PC-3 (cell line): Measurements from ENCODE around the gene ZNF655. TPM values are rescaled to one million over a fixed set of nuclear protein-coding genes. Genes with fewer than 3 reads are reported as not detected.

Experiments
- ATAC-seq: fragments of 200-7000 bp; cut with Tn5 transposase; 2 replicates; pipeline ENCODE4 v1.9.1; 2020; ENCODE audit warnings: mild to moderate bottlenecking, moderate library complexity
- BruUV-seq: library from RNA; stranded (reverse); fragments of 400-500 nt; replicated peaks from 2 replicates; lab custom pipeline; 2021; lab: Mats Ljungman, UMichigan
- CTCF ChIA-PET: fragments of 300-600 bp; sonication (Branson Sonifier 250); formaldehyde crosslinking; loops from one replicate; lab custom pipeline; 2022; ENCODE audit warnings: antibody characterized with exemption; lab: Charles Lee
- POLR2A ChIA-PET: fragments of 300-600 bp; sonication (Branson Sonifier 250); formaldehyde crosslinking; loops from one replicate; lab custom pipeline; 2022; ENCODE audit warnings: antibody characterized with exemption; ENCODE audit not compliant: unreplicated experiment; lab: Charles Lee
- DNase-seq: peaks from one replicate; pipeline ENCODE4 v3.0.0-alpha.2; 2015
- H2AFZ ChIP-seq: fragments of 300-600 bp; sonication (generic); 2 replicates; pipeline ENCODE4 v1.6.0; 2016; ENCODE audit warnings: antibody characterized with exemption, low read length
- H3F3A ChIP-seq: fragments of 300-600 bp; sonication (generic); one replicate; pipeline ENCODE4 v1.6.0; 2017; ENCODE audit warnings: antibody characterized with exemption, low read length, control low read depth, mild to moderate bottlenecking; ENCODE audit not compliant: unreplicated experiment
- H3K27ac ChIP-seq: fragments of 300-600 bp; sonication (generic); 2 replicates; pipeline ENCODE4 v1.5.1; 2016; ENCODE audit warnings: mild to moderate bottlenecking, low read length
- H3K27me3 ChIP-seq: fragments of 300-600 bp; sonication (generic); 2 replicates; pipeline ENCODE4 v1.6.1; 2016; ENCODE audit warnings: low read length, mixed read lengths
- H3K36me3 ChIP-seq: fragments of 300-600 bp; sonication (generic); 2 replicates; pipeline ENCODE4 v1.6.1; 2016; ENCODE audit warnings: low read depth, mixed run types, low read length, mixed read lengths
- H3K4me1 ChIP-seq: fragments of 300-600 bp; sonication (generic); 2 replicates; pipeline ENCODE4 v1.5.1; 2016; ENCODE audit warnings: low read length; ENCODE audit not compliant: insufficient read depth
- H3K4me2 ChIP-seq: fragments of 300-600 bp; sonication (generic); 2 replicates; pipeline ENCODE4 v1.6.0; 2016; ENCODE audit warnings: low read length
- H3K4me3 ChIP-seq: fragments of 300-600 bp; sonication (generic); 2 replicates; pipeline ENCODE4 v1.5.1; 2016; ENCODE audit warnings: mild to moderate bottlenecking, low read length, mixed read lengths
- H3K79me2 ChIP-seq: fragments of 300-600 bp; sonication (generic); 2 replicates; pipeline ENCODE4 v1.6.1; 2017; ENCODE audit warnings: low read length, mixed read lengths
- H3K9ac ChIP-seq: fragments of 300-600 bp; sonication (generic); 2 replicates; pipeline ENCODE4 v1.6.0; 2016; ENCODE audit warnings: mild to moderate bottlenecking, low read length
- H3K9me2 ChIP-seq: fragments of 300-600 bp; sonication (generic); replicated peaks from 2 replicates; pipeline ENCODE4 v1.6.1; 2016; ENCODE audit warnings: mixed run types, low read length, mixed read lengths
- H3K9me3 ChIP-seq: fragments of 300-600 bp; sonication (generic); 2 replicates; pipeline ENCODE4 v1.6.1; 2016; ENCODE audit warnings: low read length, mixed read lengths
- H4K20me1 ChIP-seq: fragments of 300-600 bp; sonication (generic); 2 replicates; pipeline ENCODE4 v1.6.1; 2016; ENCODE audit warnings: low read length, mixed read lengths
- EZH2 ChIP-seq: fragments of 300-600 bp; sonication (generic); IDR thresholded peaks from one replicate; pipeline ENCODE4 v1.6.1; 2017; ENCODE audit warnings: antibody characterized with exemption, mild to moderate bottlenecking, low read length; ENCODE audit not compliant: unreplicated experiment
- EZH2phosphoT487 ChIP-seq: fragments of 300-600 bp; sonication (generic); IDR thresholded peaks from 2 replicates; pipeline ENCODE4 v1.6.1; 2018; ENCODE audit warnings: mild to moderate bottlenecking, antibody characterized with exemption, low read length, borderline replicate concordance
- intact Hi-C: fragments of 100-400 bp; cut with micrococcal nuclease; formaldehyde crosslinking; loops from 2 replicates; pipeline ENCODE4 v1.9.0; 2023
- total RNA-seq: library from RNA; depleted of rRNA; stranded (reverse); fragments of >200 nt; gene quantifications from 2 replicates; pipeline ENCODE4 v1.2.3, GENCODE V29; 2014
- TF ChIP-seq, protein P1 (sequence below): fragments of 300-600 bp; sonication (generic); conservative IDR thresholded peaks from 2 replicates; pipeline ENCODE4 v1.5.1; 2017; ENCODE audit warnings: antibody characterized with exemption, low read depth, mild to moderate bottlenecking, low read length

ZNF655 gene
- total RNA-seq, 1 experiment from 2014 or later, result not detected

DNA sequence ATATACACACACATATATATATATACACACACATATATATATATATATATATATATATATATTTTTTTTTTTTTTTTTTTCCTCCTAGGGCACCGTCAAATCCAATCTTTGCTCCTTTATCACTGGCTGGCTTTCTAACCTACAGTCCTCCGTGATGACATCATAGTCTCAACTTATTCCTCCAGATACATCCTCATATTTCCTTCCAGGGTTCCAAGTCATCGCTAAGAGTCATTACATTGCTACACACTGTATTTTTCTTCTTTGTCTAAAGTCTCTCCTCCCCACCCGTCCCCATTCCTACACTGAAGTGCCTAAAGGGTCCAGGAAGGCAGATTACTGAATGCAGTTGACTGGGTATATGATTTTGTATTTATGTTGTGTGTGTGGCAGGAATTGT is 5.4 kb upstream of the ZNF655 start:
- no peak overlapping the region for H3K27ac ChIP-seq
- peaks cover 3% of the 10 kb centered on the region; the same call in 1 of the 2 replicates for H3K36me3 ChIP-seq
- no peak overlapping the region for H3K9ac ChIP-seq
- peaks cover 9% of the 10 kb centered on the region for H3K79me2 ChIP-seq
- H3K4me3 ChIP-seq, result no peak overlapping the region
- intact Hi-C loops, result loop anchor here (2.0 kb wide), 2 partner anchors 48 to 64 kb away; partner anchors contain the start of genes ZKSCAN5 and ZSCAN25
- DNase-seq (no peak), ATAC-seq (no peak)
- no TSS peak for BruUV-seq
- no peak overlapping the region for H2AFZ ChIP-seq
- TF ChIP-seq EZH2 (no peak), EZH2phosphoT487 (no peak)
- TF ChIP-seq, protein P1, sequence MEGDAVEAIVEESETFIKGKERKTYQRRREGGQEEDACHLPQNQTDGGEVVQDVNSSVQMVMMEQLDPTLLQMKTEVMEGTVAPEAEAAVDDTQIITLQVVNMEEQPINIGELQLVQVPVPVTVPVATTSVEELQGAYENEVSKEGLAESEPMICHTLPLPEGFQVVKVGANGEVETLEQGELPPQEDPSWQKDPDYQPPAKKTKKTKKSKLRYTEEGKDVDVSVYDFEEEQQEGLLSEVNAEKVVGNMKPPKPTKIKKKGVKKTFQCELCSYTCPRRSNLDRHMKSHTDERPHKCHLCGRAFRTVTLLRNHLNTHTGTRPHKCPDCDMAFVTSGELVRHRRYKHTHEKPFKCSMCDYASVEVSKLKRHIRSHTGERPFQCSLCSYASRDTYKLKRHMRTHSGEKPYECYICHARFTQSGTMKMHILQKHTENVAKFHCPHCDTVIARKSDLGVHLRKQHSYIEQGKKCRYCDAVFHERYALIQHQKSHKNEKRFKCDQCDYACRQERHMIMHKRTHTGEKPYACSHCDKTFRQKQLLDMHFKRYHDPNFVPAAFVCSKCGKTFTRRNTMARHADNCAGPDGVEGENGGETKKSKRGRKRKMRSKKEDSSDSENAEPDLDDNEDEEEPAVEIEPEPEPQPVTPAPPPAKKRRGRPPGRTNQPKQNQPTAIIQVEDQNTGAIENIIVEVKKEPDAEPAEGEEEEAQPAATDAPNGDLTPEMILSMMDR, result no peak
- no peaks in the 10 kb centered on the region for H3K9me2 ChIP-seq
- H3K4me2 ChIP-seq, result no peak overlapping the region
- POLR2A ChIA-PET, result no interaction called here
- H3K9me3 ChIP-seq, result no peaks in the 10 kb centered on the region
- H3K4me1 ChIP-seq, result no peaks in the 10 kb centered on the region
- H4K20me1 ChIP-seq, result no peaks in the 10 kb centered on the region
- H3F3A ChIP-seq, result no peaks in the 10 kb centered on the region
- no peaks in the 10 kb centered on the region for H3K27me3 ChIP-seq
- CTCF ChIA-PET, result no interaction called here

DNA sequence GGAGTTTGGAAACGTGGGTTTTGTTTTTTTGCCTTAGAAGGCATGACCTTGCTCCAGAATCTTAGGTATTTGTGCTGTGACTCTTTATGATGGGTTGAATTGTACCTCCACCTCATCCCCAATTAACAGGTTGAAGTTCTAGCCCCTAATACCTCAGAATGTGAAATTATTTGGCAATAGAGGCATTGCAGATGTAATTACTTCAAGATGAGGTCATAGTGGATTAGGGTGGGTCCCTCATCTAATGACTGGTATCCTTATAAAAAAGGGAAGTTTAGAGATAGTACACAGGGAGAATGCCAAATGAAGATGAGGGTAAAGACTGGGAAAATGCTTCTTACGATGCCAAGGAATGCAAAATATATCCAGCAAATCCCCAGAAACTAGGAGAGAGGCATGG is 3.5 kb upstream of the ZNF655 start:
- no peak overlapping the region for H3K27ac ChIP-seq
- H2AFZ ChIP-seq, result no peak overlapping the region
- no peaks in the 10 kb centered on the region for H3K4me1 ChIP-seq
- H3K27me3 ChIP-seq, result no peaks in the 10 kb centered on the region
- H3K79me2 ChIP-seq, result peaks cover 9% of the 10 kb centered on the region
- DNase-seq, result no peak
- ChIA-PET POLR2A (no interaction called here), CTCF (no interaction called here)
- no peaks in the 10 kb centered on the region for H3F3A ChIP-seq
- no peaks in the 10 kb centered on the region for H3K9me2 ChIP-seq
- H3K4me3 ChIP-seq, result no peak overlapping the region
- BruUV-seq, result no TSS peak
- ATAC-seq, result no peak
- no peaks in the 10 kb centered on the region for H3K36me3 ChIP-seq
- H3K9me3 ChIP-seq, result no peaks in the 10 kb centered on the region
- TF ChIP-seq, protein P1, result no peak
- TF ChIP-seq EZH2phosphoT487 (no peak), EZH2 (no peak)
- H4K20me1 ChIP-seq, result no peaks in the 10 kb centered on the region
- intact Hi-C loops, result no loop called here
- no peak overlapping the region for H3K9ac ChIP-seq
- no peak overlapping the region for H3K4me2 ChIP-seq

DNA sequence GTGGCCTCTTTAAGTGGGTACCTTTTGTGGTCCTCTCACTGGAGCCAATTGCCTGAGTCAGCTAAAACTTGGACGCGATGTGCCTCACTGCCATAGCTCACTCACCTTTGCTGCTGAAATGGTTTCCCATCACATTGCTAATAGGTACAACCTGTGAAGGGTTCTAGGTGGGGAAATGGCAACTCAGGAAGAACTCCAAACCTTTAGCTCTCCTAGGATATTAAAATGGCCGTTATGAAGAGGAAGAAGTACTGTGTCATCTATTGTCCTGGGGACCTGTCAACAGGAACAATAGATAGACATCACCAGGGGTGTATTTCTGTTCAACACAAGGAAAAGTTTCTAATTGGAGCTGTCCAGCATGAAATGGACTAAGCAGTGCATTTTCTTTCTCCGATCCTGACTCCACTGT is 1.2 kb upstream of the ZNF655 start:
- Histone ChIP-seq H3K36me3 (no peaks in the 10 kb centered on the region), H3K79me2 (no peaks in the 10 kb centered on the region), H3K27ac (no peak overlapping the region), H3K4me2 (no peak overlapping the region), H4K20me1 (no peaks in the 10 kb centered on the region), H3K4me3 (no peak overlapping the region), H3K9me2 (no peaks in the 10 kb centered on the region), H3K9me3 (no peaks in the 10 kb centered on the region), H3K9ac (no peak overlapping the region), H2AFZ (no peak overlapping the region), H3K4me1 (peaks cover 10% of the 10 kb centered on the region), H3K27me3 (no peaks in the 10 kb centered on the region), H3F3A (no peaks in the 10 kb centered on the region)
- ChIA-PET POLR2A (interaction anchor here (0.6 kb wide), 1 partner anchor 58 kb away, joined by 3 read pairs; no protein-coding TSS in a partner anchor), CTCF (interaction anchor here (0.7 kb wide), 1 partner anchor 32 kb away, joined by 3 read pairs; no protein-coding TSS in a partner anchor)
- TF ChIP-seq, protein P1, result no peak
- TF ChIP-seq EZH2 (no peak), EZH2phosphoT487 (no peak)
- no TSS peak for BruUV-seq
- DNase-seq (no peak), ATAC-seq (no peak)
- intact Hi-C loops, result no loop called here
